Left ventricle myocardium superior (tissue), 1 donor: Measurements from ENCODE around the gene ADAMTS12. TPM values are rescaled to one million over a fixed set of nuclear protein-coding genes. Genes with fewer than 3 reads are reported as not detected.
A peak's percentile ranks its signal among the peaks of the same experiment; 100 is the strongest.

Experiments
- ATAC-seq: fragments of 200-7000 bp; cut with Tn5 transposase; one replicate; pipeline ENCODE4 v1.9.1; 2020; ENCODE audit warnings: mild to moderate bottlenecking, moderate library complexity
- DNase-seq: peaks from one replicate; pipeline ENCODE4 v3.0.0-alpha.2; 2020
- intact Hi-C: fragments of 100-400 bp; cut with micrococcal nuclease; formaldehyde crosslinking; loops from one replicate; pipeline ENCODE4 v1.11.0; 2022
- total RNA-seq: library from RNA; stranded (reverse); fragmentation: NEBNext Ultra II Directional; extraction: Animal tissue kit (Norgen Biotek cat#: 25700); gene quantifications from one replicate; pipeline ENCODE4 v1.2.1, GENCODE V29; 2021
- donor health status: DM: no; HTN: yes; CAD: no; lungs with severe emphysema.

ADAMTS12 gene
- total RNA-seq, 1 donor from 2014 or later, result 1.4 TPM

GRCh38 chr5:33690374-33691135 lies 201.2 kb downstream of the ADAMTS12 start:
- ATAC-seq (peak; percentile 60), DNase-seq (no peak)
- intact Hi-C loops, result no loop called here

- intact Hi-C loops, result no loop called here
- peak; percentile 57 for ATAC-seq
- no peak for DNase-seq
Measured at GRCh38 chr5:33688526-33688925, 203.3 kb downstream of the ADAMTS12 start.

- ATAC-seq (peak; percentile 46), DNase-seq (no peak)
- intact Hi-C loops, result no loop called here
Measured at GRCh38 chr5:33688066-33688465, 203.7 kb downstream of the ADAMTS12 start.

GRCh38 chr5:33685873-33686755 lies 205.7 kb downstream of the ADAMTS12 start:
- DNase-seq (no peak), ATAC-seq (no peak)
- intact Hi-C loops, result no loop called here

- intact Hi-C loops, result no loop called here
- no peak for ATAC-seq
- no peak for DNase-seq
Measured at GRCh38 chr5:33684496-33685159, 207.2 kb downstream of the ADAMTS12 start.

GRCh38 chr5:33679791-33680190 lies 212.0 kb downstream of the ADAMTS12 start:
- no peak for ATAC-seq
- intact Hi-C loops, result no loop called here
- no peak for DNase-seq

GRCh38 chr5:33675958-33676464 lies 215.8 kb downstream of the ADAMTS12 start:
- intact Hi-C loops, result no loop called here
- ATAC-seq (no peak), DNase-seq (no peak)

GRCh38 chr5:33671700-33672291 lies 220.0 kb downstream of the ADAMTS12 start:
- ATAC-seq, result no peak
- intact Hi-C loops, result no loop called here
- DNase-seq, result no peak

- ATAC-seq (no peak), DNase-seq (no peak)
- intact Hi-C loops, result no loop called here
Measured at GRCh38 chr5:33662722-33663427, 228.9 kb downstream of the ADAMTS12 start.

- DNase-seq, result no peak
- ATAC-seq, result peak; percentile 65
- intact Hi-C loops, result no loop called here
Measured at GRCh38 chr5:33659526-33660169, 232.1 kb downstream of the ADAMTS12 start.

- ATAC-seq (no peak), DNase-seq (no peak)
- intact Hi-C loops, result no loop called here
Measured at GRCh38 chr5:33657804-33658440, 233.9 kb downstream of the ADAMTS12 start.

GRCh38 chr5:33657176-33657575 lies 234.6 kb downstream of the ADAMTS12 start:
- intact Hi-C loops, result no loop called here
- DNase-seq, result no peak
- no peak for ATAC-seq

GRCh38 chr5:33650911-33651310 lies 240.9 kb downstream of the ADAMTS12 start:
- intact Hi-C loops, result no loop called here
- DNase-seq (no peak), ATAC-seq (no peak)

- DNase-seq (no peak), ATAC-seq (no peak)
- intact Hi-C loops, result no loop called here
Measured at GRCh38 chr5:33649549-33650482, 242.0 kb downstream of the ADAMTS12 start.

- intact Hi-C loops, result no loop called here
Measured at GRCh38 chr5:33641744-33642505, 249.9 kb downstream of the ADAMTS12 start.

GRCh38 chr5:33639474-33639873 lies 252.3 kb downstream of the ADAMTS12 start:
- intact Hi-C loops, result no loop called here
- DNase-seq (no peak), ATAC-seq (peak; percentile 70)

More at GRCh38 chr5:33641744-33642505, 249.9 kb downstream of the ADAMTS12 start:
- peak; percentile 23 for DNase-seq
- no peak for ATAC-seq
